K562 (cell line): Measurements from ENCODE around the gene RREB1. TPM values are rescaled to one million over a fixed set of nuclear protein-coding genes. Genes with fewer than 3 reads are reported as not detected.

Source experiments
- ARNT ChIP-seq, 2 experiments: fragments of 450-650 bp; IDR thresholded peaks; 2 replicates each; pipeline ENCODE4 v1.6.1; 2016; ENCODE audit warnings: mild to moderate bottlenecking in 1 of 2
- CXXC5 ChIP-seq: fragments of 250-450 bp; sonication (Bioruptor Pico); IDR thresholded peaks from 2 replicates; pipeline ENCODE4 v1.8.0; 2022; ENCODE audit warnings: inconsistent platforms, mild to moderate bottlenecking, moderate library complexity
- HMG20B ChIP-seq: fragments of 250-450 bp; sonication (Bioruptor Pico); IDR thresholded peaks from 2 replicates; pipeline ENCODE4 v1.5.0; 2021; ENCODE audit warnings: mild to moderate bottlenecking
- JUN ChIP-seq, 2 experiments: sonication (generic) in 1 of 2; formaldehyde crosslinking in 1 of 2; IDR thresholded peaks; 2 replicates each; pipeline versions ENCODE4 v1.6.1 to v1.8.0; 2012 to 2022; ENCODE audit warnings: borderline replicate concordance in 2 of 2, mild to moderate bottlenecking in 2 of 2, improper control_type of control experiment in 1 of 2, low read depth in 1 of 2, low read length in 1 of 2, missing genetic modification reagents in 1 of 2
- KLF13 ChIP-seq: fragments of 450-650 bp; IDR thresholded peaks from 2 replicates; pipeline ENCODE4 v1.6.1; 2016; ENCODE audit warnings: missing genetic modification characterization, low read depth, mild to moderate bottlenecking, missing compliant biosample characterization, moderate library complexity, borderline replicate concordance
- MCM2 ChIP-seq: fragments of 450-650 bp; IDR thresholded peaks from 2 replicates; pipeline ENCODE4 v1.6.1; 2017; ENCODE audit warnings: low read depth, mild to moderate bottlenecking
- MEIS2 ChIP-seq: fragments of 450-650 bp; IDR thresholded peaks from 2 replicates; pipeline ENCODE4 v1.6.1; 2014; ENCODE audit warnings: mild to moderate bottlenecking; ENCODE audit not compliant: partially characterized antibody
- NFIC ChIP-seq: fragments of 450-650 bp; IDR thresholded peaks from 2 replicates; pipeline ENCODE4 v1.6.1; 2017; ENCODE audit warnings: mild to moderate bottlenecking, inconsistent platforms
- NR2C1 ChIP-seq, 2 experiments: fragments of 450-650 bp; IDR thresholded peaks; 2 replicates each; pipeline ENCODE4 v1.6.1; 2017; ENCODE audit warnings: mild to moderate bottlenecking in 2 of 2, antibody characterized with exemption in 1 of 2, inconsistent platforms in 1 of 2, missing compliant biosample characterization in 1 of 2, missing genetic modification characterization in 1 of 2
- RBFOX2 ChIP-seq: fragments of 200-400 bp; formaldehyde crosslinking; IDR thresholded peaks from 2 replicates; pipeline ENCODE4 v1.6.1; 2017; ENCODE audit warnings: low read depth, mild to moderate bottlenecking, low read length, moderate library complexity
- RFX5 ChIP-seq: IDR thresholded peaks from 2 replicates; pipeline ENCODE4 v1.6.1; 2011; ENCODE audit warnings: low read depth, mild to moderate bottlenecking, improper control_type of control experiment, low read length
- SOX6 ChIP-seq: fragments of 450-650 bp; IDR thresholded peaks from 2 replicates; pipeline ENCODE4 v1.6.1; 2014; ENCODE audit warnings: mild to moderate bottlenecking
- SRSF9 ChIP-seq: fragments of 200-400 bp; formaldehyde crosslinking; IDR thresholded peaks from 2 replicates; pipeline ENCODE4 v1.6.1; 2017; ENCODE audit warnings: low read depth, low read length, borderline replicate concordance
- TEAD4 ChIP-seq, 2 experiments: sonication (generic) in 1 of 2; formaldehyde crosslinking in 1 of 2; IDR thresholded peaks; 2 replicates each; pipeline versions ENCODE4 v1.6.1 to v1.8.0; 2012 to 2022; ENCODE audit warnings: borderline replicate concordance in 1 of 2, inconsistent platforms in 1 of 2, low read length in 1 of 2, mild to moderate bottlenecking in 1 of 2, missing genetic modification reagents in 1 of 2
- THRAP3 ChIP-seq: fragments of 450-650 bp; IDR thresholded peaks from 2 replicates; pipeline ENCODE4 v1.6.1; 2016; ENCODE audit warnings: mild to moderate bottlenecking, inconsistent platforms, borderline replicate concordance
- ZNF354B ChIP-seq: fragments of 250-450 bp; sonication (Bioruptor Pico); IDR thresholded peaks from 2 replicates; pipeline ENCODE4 v1.4.0; 2020
- ZNF696 ChIP-seq: fragments of 250-450 bp; sonication (Bioruptor Pico); conservative IDR thresholded peaks from 2 replicates; pipeline ENCODE4 v1.4.0; 2020; ENCODE audit warnings: mild to moderate bottlenecking, moderate library complexity
- ZSCAN29 ChIP-seq: fragments of 450-650 bp; IDR thresholded peaks from 2 replicates; pipeline ENCODE4 v1.6.1; 2017
- polyA plus RNA-seq, 8 experiments: library from polyadenylated mRNA; depleted of rRNA in 4 of 8; stranded (reverse) in 5 of 8; unstranded in 3 of 8; fragments of >200 nt; fragmentation: Nextera tagmentation in 2 of 8; fragmentation: Illumina TruSeq in 1 of 8; extraction: Ambion mirVana in 2 of 8; extraction: Trizol in 1 of 8; gene quantifications; 2 replicates each; pipeline versions ENCODE4 v1.2.1 to v1.2.3, GENCODE V29; 2011 to 2014; ENCODE audit warnings: inconsistent platforms in 1 of 8, missing spikeins in 1 of 8
- total RNA-seq, 7 experiments: library from RNA; depleted of rRNA in 6 of 7; stranded (reverse); fragments of >200 nt in 6 of 7; fragmentation: Illumina TruSeq in 2 of 7; extraction: Trizol in 2 of 7; gene quantifications; 2 replicates each; pipeline versions ENCODE4 v1.2.1 to v1.2.3, GENCODE V29; 2011 to 2021; ENCODE audit warnings: low replicate concordance in 1 of 7
- TF ChIP-seq, protein P1 (sequence below): fragments of 450-650 bp; IDR thresholded peaks from 2 replicates; pipeline ENCODE4 v1.6.1; 2016; ENCODE audit warnings: borderline replicate concordance
- TF ChIP-seq, protein P2 (sequence below): fragments of 250-450 bp; sonication (Bioruptor Pico); IDR thresholded peaks from 2 replicates; pipeline ENCODE4 v1.8.0; 2022; ENCODE audit warnings: moderate library complexity, mild to moderate bottlenecking, inconsistent platforms
- TF ChIP-seq, protein P3 (sequence below): sonication (generic); formaldehyde crosslinking; IDR thresholded peaks from 2 replicates; pipeline ENCODE4 v1.8.0; 2022; ENCODE audit warnings: mild to moderate bottlenecking, missing genetic modification reagents

The RREB1 gene
- total and polyA plus RNA-seq, 9 of the 15 experiments (the other 6 are each of a cell fraction or from before 2014, with no cell fraction given) = 3.3 to 64.2 (median 19.3) TPM

DNA sequence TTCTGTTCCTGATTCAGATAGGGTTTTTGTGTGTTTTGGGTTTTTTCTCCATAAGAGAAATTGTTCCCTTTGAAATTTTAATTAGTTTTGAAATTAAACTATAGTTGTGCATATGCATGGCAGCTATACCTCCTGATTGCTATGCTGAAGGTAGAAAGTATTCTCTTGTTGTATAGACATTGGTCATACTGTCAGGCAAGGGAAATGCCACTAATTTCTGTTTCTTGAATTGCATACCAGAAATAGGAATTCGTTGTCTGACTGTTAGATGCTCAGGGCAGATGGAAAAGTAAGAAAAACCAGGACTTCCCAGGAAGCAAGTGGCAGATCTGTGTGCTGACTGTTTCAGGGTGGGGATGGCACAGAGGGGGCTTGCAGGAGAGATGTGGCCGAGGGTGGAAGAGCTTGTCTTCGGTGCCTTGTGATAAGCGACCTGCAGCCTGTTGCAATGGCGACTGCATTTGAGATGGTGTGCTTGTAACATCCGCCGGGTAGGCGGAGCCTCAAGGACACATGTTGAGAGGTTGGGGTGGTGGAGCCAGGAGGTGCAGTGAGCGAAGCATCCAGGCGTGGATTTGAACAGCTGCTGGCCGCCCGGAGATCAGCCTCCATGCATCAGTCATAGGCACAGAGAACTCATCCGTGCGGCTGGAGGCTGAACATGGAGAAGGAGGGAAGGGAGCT is 42.8 kb downstream of the RREB1 start (continued):
- TF ChIP-seq MEIS2 (no peak), NR2C1 (IDR thresholded peaks at IDR 0.05) (no peak), NR2C1 (tag; IDR thresholded peaks at IDR 0.05) (no peak), JUN (IDR thresholded peaks at IDR 0.05; ENCODE audit: borderline replicate concordance, low read depth, low read length) (no peak), JUN (CRISPR knock-in tag; IDR thresholded peaks at IDR 0.05; ENCODE audit: borderline replicate concordance) (no peak), RBFOX2 (peak; percentile 80), NFIC (0 out of 2 replicates have a peak, but pooled peaks have one; percentile 9), THRAP3 (no peak), KLF13 (tag) (no peak), MCM2 (no peak), ZSCAN29 (no peak), SOX6 (no peak), SRSF9 (no peak), ZNF696 (CRISPR knock-in tag) (no peak), ZNF354B (CRISPR knock-in tag) (no peak), TEAD4 (IDR thresholded peaks at IDR 0.05; ENCODE audit: low read length) (peak; percentile 33; the same call in 1 of the 2 replicates), TEAD4 (CRISPR knock-in tag; IDR thresholded peaks at IDR 0.05; ENCODE audit: borderline replicate concordance) (no peak), RFX5 (no peak), CXXC5 (CRISPR knock-in tag) (peak; percentile 67), ARNT (IDR thresholded peaks at IDR 0.05) (no peak), HMG20B (no peak)
- TF ChIP-seq, protein P1, sequence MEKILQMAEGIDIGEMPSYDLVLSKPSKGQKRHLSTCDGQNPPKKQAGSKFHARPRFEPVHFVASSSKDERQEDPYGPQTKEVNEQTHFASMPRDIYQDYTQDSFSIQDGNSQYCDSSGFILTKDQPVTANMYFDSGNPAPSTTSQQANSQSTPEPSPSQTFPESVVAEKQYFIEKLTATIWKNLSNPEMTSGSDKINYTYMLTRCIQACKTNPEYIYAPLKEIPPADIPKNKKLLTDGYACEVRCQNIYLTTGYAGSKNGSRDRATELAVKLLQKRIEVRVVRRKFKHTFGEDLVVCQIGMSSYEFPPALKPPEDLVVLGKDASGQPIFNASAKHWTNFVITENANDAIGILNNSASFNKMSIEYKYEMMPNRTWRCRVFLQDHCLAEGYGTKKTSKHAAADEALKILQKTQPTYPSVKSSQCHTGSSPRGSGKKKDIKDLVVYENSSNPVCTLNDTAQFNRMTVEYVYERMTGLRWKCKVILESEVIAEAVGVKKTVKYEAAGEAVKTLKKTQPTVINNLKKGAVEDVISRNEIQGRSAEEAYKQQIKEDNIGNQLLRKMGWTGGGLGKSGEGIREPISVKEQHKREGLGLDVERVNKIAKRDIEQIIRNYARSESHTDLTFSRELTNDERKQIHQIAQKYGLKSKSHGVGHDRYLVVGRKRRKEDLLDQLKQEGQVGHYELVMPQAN = peak; percentile 64
- TF ChIP-seq, protein P2, sequence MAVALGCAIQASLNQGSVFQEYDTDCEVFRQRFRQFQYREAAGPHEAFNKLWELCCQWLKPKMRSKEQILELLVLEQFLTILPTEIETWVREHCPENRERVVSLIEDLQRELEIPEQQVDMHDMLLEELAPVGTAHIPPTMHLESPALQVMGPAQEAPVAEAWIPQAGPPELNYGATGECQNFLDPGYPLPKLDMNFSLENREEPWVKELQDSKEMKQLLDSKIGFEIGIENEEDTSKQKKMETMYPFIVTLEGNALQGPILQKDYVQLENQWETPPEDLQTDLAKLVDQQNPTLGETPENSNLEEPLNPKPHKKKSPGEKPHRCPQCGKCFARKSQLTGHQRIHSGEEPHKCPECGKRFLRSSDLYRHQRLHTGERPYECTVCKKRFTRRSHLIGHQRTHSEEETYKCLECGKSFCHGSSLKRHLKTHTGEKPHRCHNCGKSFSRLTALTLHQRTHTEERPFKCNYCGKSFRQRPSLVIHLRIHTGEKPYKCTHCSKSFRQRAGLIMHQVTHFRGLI = no peak
- TF ChIP-seq, protein P3, sequence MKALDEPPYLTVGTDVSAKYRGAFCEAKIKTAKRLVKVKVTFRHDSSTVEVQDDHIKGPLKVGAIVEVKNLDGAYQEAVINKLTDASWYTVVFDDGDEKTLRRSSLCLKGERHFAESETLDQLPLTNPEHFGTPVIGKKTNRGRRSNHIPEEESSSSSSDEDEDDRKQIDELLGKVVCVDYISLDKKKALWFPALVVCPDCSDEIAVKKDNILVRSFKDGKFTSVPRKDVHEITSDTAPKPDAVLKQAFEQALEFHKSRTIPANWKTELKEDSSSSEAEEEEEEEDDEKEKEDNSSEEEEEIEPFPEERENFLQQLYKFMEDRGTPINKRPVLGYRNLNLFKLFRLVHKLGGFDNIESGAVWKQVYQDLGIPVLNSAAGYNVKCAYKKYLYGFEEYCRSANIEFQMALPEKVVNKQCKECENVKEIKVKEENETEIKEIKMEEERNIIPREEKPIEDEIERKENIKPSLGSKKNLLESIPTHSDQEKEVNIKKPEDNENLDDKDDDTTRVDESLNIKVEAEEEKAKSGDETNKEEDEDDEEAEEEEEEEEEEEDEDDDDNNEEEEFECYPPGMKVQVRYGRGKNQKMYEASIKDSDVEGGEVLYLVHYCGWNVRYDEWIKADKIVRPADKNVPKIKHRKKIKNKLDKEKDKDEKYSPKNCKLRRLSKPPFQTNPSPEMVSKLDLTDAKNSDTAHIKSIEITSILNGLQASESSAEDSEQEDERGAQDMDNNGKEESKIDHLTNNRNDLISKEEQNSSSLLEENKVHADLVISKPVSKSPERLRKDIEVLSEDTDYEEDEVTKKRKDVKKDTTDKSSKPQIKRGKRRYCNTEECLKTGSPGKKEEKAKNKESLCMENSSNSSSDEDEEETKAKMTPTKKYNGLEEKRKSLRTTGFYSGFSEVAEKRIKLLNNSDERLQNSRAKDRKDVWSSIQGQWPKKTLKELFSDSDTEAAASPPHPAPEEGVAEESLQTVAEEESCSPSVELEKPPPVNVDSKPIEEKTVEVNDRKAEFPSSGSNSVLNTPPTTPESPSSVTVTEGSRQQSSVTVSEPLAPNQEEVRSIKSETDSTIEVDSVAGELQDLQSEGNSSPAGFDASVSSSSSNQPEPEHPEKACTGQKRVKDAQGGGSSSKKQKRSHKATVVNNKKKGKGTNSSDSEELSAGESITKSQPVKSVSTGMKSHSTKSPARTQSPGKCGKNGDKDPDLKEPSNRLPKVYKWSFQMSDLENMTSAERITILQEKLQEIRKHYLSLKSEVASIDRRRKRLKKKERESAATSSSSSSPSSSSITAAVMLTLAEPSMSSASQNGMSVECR (CRISPR knock-in tag) = no peak; the same call in 1 of the 2 replicates
